Diencephalon (tissue), 1 donor: ENCODE data around the gene ARPC5. TPM values are rescaled to one million over a fixed set of nuclear protein-coding genes. Genes with fewer than 3 reads are reported as not detected.

ENCODE experiments used
- total RNA-seq: library from RNA; depleted of rRNA; stranded (reverse); fragments of >200 nt; gene quantifications from one replicate; pipeline ENCODE4 v1.2.3, GENCODE V29; 2014

The ARPC5 gene
- total RNA-seq, result 103 TPM

GRCh38 chr1:183635606-183636333 lies at the start of gene ARPC5:
TSS of gene ARPC5 (minus strand) at chr1:183635783. CDS start at chr1:183635659, 124 bp downstream.

GRCh38 chr1:183652547-183653461 lies 17.2 kb upstream of the ARPC5 start, which contains the start of gene APOBEC4:
TSS of gene APOBEC4 (minus strand) at chr1:183653316. CDS start at chr1:183648781, 4,535 bp downstream.

GRCh38 chr1:183590244-183591191 lies 45.1 kb downstream of the ARPC5 start, which contains the start of gene NCF2:
TSS of gene NCF2 (minus strand) at chr1:183590459. CDS start at chr1:183590329, 130 bp downstream.

Other genes starting within 250 kb of the ARPC5 start
- gene NMNAT2, start 217.4 kb downstream of the ARPC5 start, total RNA-seq, result 51.0 TPM
- 38.1 TPM for gene SMG7, start 163.3 kb downstream of the ARPC5 start, total RNA-seq
- gene NCF2, start 45.3 kb downstream of the ARPC5 start, total RNA-seq, result 4.4 TPM
- gene APOBEC4, start 17.5 kb upstream of the ARPC5 start, total RNA-seq, result 0.23 TPM
- 25.6 TPM for gene RGL1, start 169.3 kb upstream of the ARPC5 start, total RNA-seq